Measurements from ENCODE around the gene MFSD12. TPM values are rescaled to one million over a fixed set of nuclear protein-coding genes. Genes with fewer than 3 reads are reported as not detected.

MFSD12 gene
- total and polyA plus RNA-seq, 4 experiments from 2014 or later: 45.5 to 136 (median 91.3) TPM

- POLR2A ChIA-PET (ENCODE audit: partially characterized antibody): interaction anchor here (0.7 to 1.4 kb wide), 2 partner anchors 17 to 37 kb away, joined by 3 to 4 read pairs; no protein-coding TSS in a partner anchor
- CTCF ChIA-PET (ENCODE audit: partially characterized antibody): interaction anchor here (0.8 to 2.4 kb wide), 9 partner anchors 9 to 116 kb away, joined by 3 to 9 read pairs (median 4); no protein-coding TSS in a partner anchor
- no peak for DNase-seq
- Mint-ChIP-seq H3K27me3 (no peaks in the 10 kb centered on the region), H3K36me3 (no peaks in the 10 kb centered on the region), H3K9me3 (no peaks in the 10 kb centered on the region), H3K4me1 (no peaks in the 10 kb centered on the region), H3K4me3 (no peak overlapping the region), H3K27ac (peak overlapping the region in 1 of 7 donors; percentile 19)
- Histone ChIP-seq H3K4me1 (ENCODE audit: insufficient read depth, low read length) (no peaks in the 10 kb centered on the region), H3K4me3 (ENCODE audit: low read length in 2 of 2) (no peak overlapping the region), H3K36me3 (ENCODE audit: insufficient read depth, low read length) (no peaks in the 10 kb centered on the region), H3K27ac (ENCODE audit: low read depth, low read length) (no peak overlapping the region), H3K27me3 (ENCODE audit: insufficient read depth, low read length) (no peaks in the 10 kb centered on the region), H3K9me3 (ENCODE audit: control insufficient read depth in 1 of 2, low read length in 2 of 2) (no peaks in the 10 kb centered on the region)
- intact Hi-C loops (cut with micrococcal nuclease): no loop called here
Measured at GRCh38 chr19:3590991-3591659, 33.7 kb upstream of the MFSD12 start.

GRCh38 chr19:3589949-3590348 is 32.6 kb upstream of the MFSD12 start:
- H3K9me3 Mint-ChIP-seq: no peaks in the 10 kb centered on the region
- intact Hi-C loops (cut with micrococcal nuclease): loop anchor here (5.0 kb wide), 1 partner anchor 43 kb away; no protein-coding TSS in a partner anchor
- H3K4me1 Mint-ChIP-seq: no peaks in the 10 kb centered on the region
- no peak overlapping the region for H3K4me3 Mint-ChIP-seq
- H3K27ac Mint-ChIP-seq: no peak overlapping the region
- no peak overlapping the region for H3K4me3 ChIP-seq (ENCODE audit: low read length in 2 of 2)
- H3K27ac ChIP-seq (ENCODE audit: low read depth, low read length): no peak overlapping the region
- POLR2A ChIA-PET (ENCODE audit: partially characterized antibody): interaction anchor here (1.4 kb wide), 1 partner anchor 36 kb away, joined by 4 read pairs; no protein-coding TSS in a partner anchor
- H3K36me3 ChIP-seq (ENCODE audit: insufficient read depth, low read length): no peaks in the 10 kb centered on the region
- no peak for DNase-seq
- no peaks in the 10 kb centered on the region for H3K36me3 Mint-ChIP-seq
- H3K4me1 ChIP-seq (ENCODE audit: insufficient read depth, low read length): peaks cover 6% of the 10 kb centered on the region
- H3K27me3 ChIP-seq (ENCODE audit: insufficient read depth, low read length): no peaks in the 10 kb centered on the region
- H3K9me3 ChIP-seq (ENCODE audit: control insufficient read depth in 1 of 2, low read length in 2 of 2): no peaks in the 10 kb centered on the region
- CTCF ChIA-PET (ENCODE audit: partially characterized antibody): interaction anchor here (1.6 kb wide), 1 partner anchor 45 kb away, joined by 8 read pairs; no protein-coding TSS in a partner anchor
- H3K27me3 Mint-ChIP-seq: no peaks in the 10 kb centered on the region

- ChIA-PET CTCF (ENCODE audit: partially characterized antibody) (no interaction called here), POLR2A (ENCODE audit: partially characterized antibody) (no interaction called here)
- no peak overlapping the region for H3K4me3 Mint-ChIP-seq
- no peaks in the 10 kb centered on the region for H3K4me1 Mint-ChIP-seq
- H3K36me3 ChIP-seq (ENCODE audit: insufficient read depth, low read length): no peaks in the 10 kb centered on the region
- no peaks in the 10 kb centered on the region for H3K27me3 Mint-ChIP-seq
- H3K4me3 ChIP-seq (ENCODE audit: low read length in 2 of 2): no peak overlapping the region
- no peaks in the 10 kb centered on the region for H3K9me3 ChIP-seq (ENCODE audit: control insufficient read depth in 1 of 2, low read length in 2 of 2)
- intact Hi-C loops (cut with micrococcal nuclease): loop anchor here (5.0 kb wide), 1 partner anchor 42 kb away; no protein-coding TSS in a partner anchor
- H3K36me3 Mint-ChIP-seq: no peaks in the 10 kb centered on the region
- no peak overlapping the region for H3K27ac ChIP-seq (ENCODE audit: low read depth, low read length)
- H3K9me3 Mint-ChIP-seq: no peaks in the 10 kb centered on the region
- H3K4me1 ChIP-seq (ENCODE audit: insufficient read depth, low read length): peaks cover 6% of the 10 kb centered on the region
- DNase-seq: no peak
- no peaks in the 10 kb centered on the region for H3K27me3 ChIP-seq (ENCODE audit: insufficient read depth, low read length)
- H3K27ac Mint-ChIP-seq: no peak overlapping the region
Measured at GRCh38 chr19:3589439-3589838, 32.1 kb upstream of the MFSD12 start.

GRCh38 chr19:3586707-3587346 is 29.4 kb upstream of the MFSD12 start:
- DNase-seq: no peak
- Histone ChIP-seq H3K27ac (ENCODE audit: low read depth, low read length) (no peak overlapping the region), H3K4me1 (ENCODE audit: insufficient read depth, low read length) (peaks cover 6% of the 10 kb centered on the region), H3K27me3 (ENCODE audit: insufficient read depth, low read length) (no peaks in the 10 kb centered on the region), H3K4me3 (ENCODE audit: low read length in 2 of 2) (no peak overlapping the region), H3K9me3 (ENCODE audit: control insufficient read depth in 1 of 2, low read length in 2 of 2) (no peaks in the 10 kb centered on the region), H3K36me3 (ENCODE audit: insufficient read depth, low read length) (no peaks in the 10 kb centered on the region)
- H3K4me3 Mint-ChIP-seq: no peak overlapping the region
- no peak overlapping the region for H3K27ac Mint-ChIP-seq
- ChIA-PET POLR2A (ENCODE audit: partially characterized antibody) (no interaction called here), CTCF (ENCODE audit: partially characterized antibody) (interaction anchor here (1.0 to 3.0 kb wide), 5 partner anchors 12 to 33 kb away, joined by 3 to 10 read pairs (median 9); partner anchors contain the start of gene MFSD12)
- no peaks in the 10 kb centered on the region for H3K9me3 Mint-ChIP-seq
- no peaks in the 10 kb centered on the region for H3K27me3 Mint-ChIP-seq
- intact Hi-C loops (cut with micrococcal nuclease): loop anchor here (5.0 kb wide), 1 partner anchor 40 kb away; no protein-coding TSS in a partner anchor
- no peaks in the 10 kb centered on the region for H3K36me3 Mint-ChIP-seq
- no peaks in the 10 kb centered on the region for H3K4me1 Mint-ChIP-seq

GRCh38 chr19:3586127-3586626 is 28.8 kb upstream of the MFSD12 start:
- Mint-ChIP-seq H3K36me3 (no peaks in the 10 kb centered on the region), H3K27me3 (no peaks in the 10 kb centered on the region), H3K9me3 (no peaks in the 10 kb centered on the region), H3K4me3 (peak overlapping the region in 6 of 8 donors; percentile 29 to 59 (median 46)), H3K27ac (peak overlapping the region in 1 of 7 donors; percentile 43), H3K4me1 (no peaks in the 10 kb centered on the region)
- CTCF ChIA-PET (ENCODE audit: partially characterized antibody): interaction anchor here (0.5 to 3.0 kb wide), 8 partner anchors 11 to 1160 kb away, joined by 3 to 12 read pairs (median 8); partner anchors contain the start of gene MFSD12
- Histone ChIP-seq H3K4me1 (ENCODE audit: insufficient read depth, low read length) (peaks cover 6% of the 10 kb centered on the region), H3K9me3 (ENCODE audit: control insufficient read depth in 1 of 2, low read length in 2 of 2) (no peaks in the 10 kb centered on the region), H3K36me3 (ENCODE audit: insufficient read depth, low read length) (no peaks in the 10 kb centered on the region), H3K27ac (ENCODE audit: low read depth, low read length) (no peak overlapping the region), H3K27me3 (ENCODE audit: insufficient read depth, low read length) (no peaks in the 10 kb centered on the region), H3K4me3 (ENCODE audit: low read length in 2 of 2) (peak overlapping the region in 1 of 2 donors; percentile 38)
- intact Hi-C loops (cut with micrococcal nuclease): loop anchor here (5.0 kb wide), 1 partner anchor 39 kb away; no protein-coding TSS in a partner anchor
- DNase-seq: peak in 3 of 5 donors; percentile 21 to 33 (median 29)
- POLR2A ChIA-PET (ENCODE audit: partially characterized antibody): interaction anchor here (1.1 to 1.5 kb wide), 3 partner anchors 30 to 41 kb away, joined by 3 to 7 read pairs (median 7); no protein-coding TSS in a partner anchor

GRCh38 chr19:3585301-3586126 is 28.1 kb upstream of the MFSD12 start, which contains the start of gene GIPC3:
GIPC3 (plus strand) TSS chr19:3585478; CDS start chr19:3585598, 120 bp downstream.
- no peaks in the 10 kb centered on the region for H3K36me3 Mint-ChIP-seq
- DNase-seq: no peak
- H3K4me1 Mint-ChIP-seq: no peaks in the 10 kb centered on the region

More at GRCh38 chr19:3585301-3586126, 28.1 kb upstream of the MFSD12 start, which contains the start of gene GIPC3:
- Histone ChIP-seq H3K27ac (ENCODE audit: low read depth, low read length) (no peak within 1 kb of the TSS), H3K4me1 (ENCODE audit: insufficient read depth, low read length) (peaks cover 6% of the 10 kb centered on the region), H3K4me3 (ENCODE audit: low read length in 2 of 2) (peak within 1 kb of the TSS in 1 of 2 donors; percentile 38), H3K27me3 (ENCODE audit: insufficient read depth, low read length) (no peaks in the 10 kb centered on the region), H3K36me3 (ENCODE audit: insufficient read depth, low read length) (no peaks in the 10 kb centered on the region), H3K9me3 (ENCODE audit: control insufficient read depth in 1 of 2, low read length in 2 of 2) (no peaks in the 10 kb centered on the region)
- CTCF ChIA-PET (ENCODE audit: partially characterized antibody): interaction anchor here (0.5 to 3.0 kb wide), 9 partner anchors 11 to 1160 kb away, joined by 3 to 12 read pairs (median 8); partner anchors contain the start of gene MFSD12
- POLR2A ChIA-PET (ENCODE audit: partially characterized antibody): interaction anchor here (1.1 to 1.5 kb wide), 3 partner anchors 29 to 42 kb away, joined by 3 to 7 read pairs (median 7); no protein-coding TSS in a partner anchor
- H3K4me3 Mint-ChIP-seq: peak within 1 kb of the TSS in 6 of 8 donors; percentile 29 to 59 (median 46)
- H3K27ac Mint-ChIP-seq: peak within 1 kb of the TSS in 1 of 7 donors; percentile 43
- no peaks in the 10 kb centered on the region for H3K27me3 Mint-ChIP-seq
- no peaks in the 10 kb centered on the region for H3K9me3 Mint-ChIP-seq
- intact Hi-C loops (cut with micrococcal nuclease): loop anchor here (5.0 kb wide), 1 partner anchor 38 kb away; no protein-coding TSS in a partner anchor
